Cardiac muscle cell (in vitro differentiated cells and primary cell): Measurements from ENCODE around the gene CCR3. TPM values are rescaled to one million over a fixed set of nuclear protein-coding genes. Genes with fewer than 3 reads are reported as not detected.

Experiments used
- DNase-seq, 2 donors: peaks; one replicate each; pipeline versions ENCODE4 v3.0.0 to v3.0.0-alpha.2; 2010 to 2017; ENCODE audit warnings: low read depth in 1 of 2, low spot score in 1 of 2
- H3K27ac ChIP-seq: fragments of 200-600 bp; sonication (generic); 2 replicates; pipeline ENCODE4 v1.5.1; 2016
- H3K27me3 ChIP-seq: fragments of 200-600 bp; sonication (generic); 2 replicates; pipeline ENCODE4 v1.6.0; 2016; ENCODE audit warnings: control low read depth
- H3K36me3 ChIP-seq: fragments of 200-600 bp; sonication (generic); 2 replicates; pipeline ENCODE4 v1.5.1; 2016; ENCODE audit warnings: control low read depth
- H3K4me1 ChIP-seq: fragments of 200-600 bp; sonication (generic); 2 replicates; pipeline ENCODE4 v1.8.1; 2017; ENCODE audit warnings: low read depth, mild to moderate bottlenecking, mixed run types
- H3K4me3 ChIP-seq: fragments of 200-600 bp; sonication (generic); 2 replicates; pipeline ENCODE4 v1.5.1; 2016; ENCODE audit warnings: mild to moderate bottlenecking
- H3K9me3 ChIP-seq: fragments of 200-600 bp; sonication (generic); 2 replicates; pipeline ENCODE4 v1.5.1; 2017; ENCODE audit warnings: low read depth, mild to moderate bottlenecking, control low read depth
- polyA plus RNA-seq: library from polyadenylated mRNA; unstranded; fragments of >200 nt; fragmentation: Nextera tagmentation; extraction: Ambion mirVana; gene quantifications from 2 replicates; pipeline ENCODE4 v1.2.1, GENCODE V29; 2016
- total RNA-seq: library from RNA; depleted of rRNA; stranded (reverse); fragments of >200 nt; gene quantifications from 2 replicates; pipeline ENCODE4 v1.2.3, GENCODE V29; 2016
- TF ChIP-seq, protein P1 (sequence below): IDR thresholded peaks from 2 replicates; pipeline ENCODE4 v1.5.1; 2012; ENCODE audit warnings: low read depth, mild to moderate bottlenecking, low read length

CCR3 gene
- total and polyA plus RNA-seq, 2 experiments from 2014 or later = not detected

DNA sequence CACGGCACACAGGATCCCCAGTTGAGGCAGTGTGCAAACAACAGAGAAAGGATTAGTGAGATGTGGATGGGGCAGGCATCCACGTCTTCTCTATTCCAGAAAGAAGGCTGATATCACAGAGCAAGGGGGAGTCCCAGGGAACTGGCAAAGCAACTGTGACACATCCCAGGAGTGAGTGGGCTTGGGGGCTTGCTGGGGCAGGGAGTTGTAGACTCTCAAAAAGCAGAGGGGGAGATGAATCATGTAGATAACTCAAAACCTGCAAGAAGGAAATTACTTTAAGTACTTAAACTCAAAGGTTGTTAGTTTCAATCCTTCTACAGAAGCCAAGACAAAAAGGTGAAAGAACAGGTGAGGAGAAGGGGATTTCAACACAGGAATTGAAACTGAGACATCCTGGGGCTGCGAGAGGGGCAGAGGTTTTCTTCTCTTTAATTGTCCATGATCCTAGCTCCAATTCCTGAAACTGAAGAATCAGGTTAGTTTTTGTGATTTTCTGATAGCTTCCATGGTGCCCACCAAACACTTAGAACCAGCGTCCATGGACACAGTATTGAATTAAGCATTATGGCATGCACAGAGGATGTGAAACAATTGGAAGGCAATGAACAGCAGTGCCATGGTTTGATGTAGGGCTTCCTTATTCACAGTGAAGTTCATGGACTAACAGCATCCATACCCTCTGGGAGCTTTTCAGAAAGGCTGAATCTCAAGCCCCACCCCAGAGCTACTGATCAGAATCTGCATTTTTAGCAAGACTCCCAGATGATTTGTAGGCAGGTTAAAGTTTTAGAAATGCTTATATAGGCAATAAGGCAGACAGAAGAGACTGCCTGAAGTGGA, 52.0 kb downstream of the CCR3 start:
- no peak overlapping the region for H3K27ac ChIP-seq
- DNase-seq = no peak
- TF ChIP-seq, protein P1, sequence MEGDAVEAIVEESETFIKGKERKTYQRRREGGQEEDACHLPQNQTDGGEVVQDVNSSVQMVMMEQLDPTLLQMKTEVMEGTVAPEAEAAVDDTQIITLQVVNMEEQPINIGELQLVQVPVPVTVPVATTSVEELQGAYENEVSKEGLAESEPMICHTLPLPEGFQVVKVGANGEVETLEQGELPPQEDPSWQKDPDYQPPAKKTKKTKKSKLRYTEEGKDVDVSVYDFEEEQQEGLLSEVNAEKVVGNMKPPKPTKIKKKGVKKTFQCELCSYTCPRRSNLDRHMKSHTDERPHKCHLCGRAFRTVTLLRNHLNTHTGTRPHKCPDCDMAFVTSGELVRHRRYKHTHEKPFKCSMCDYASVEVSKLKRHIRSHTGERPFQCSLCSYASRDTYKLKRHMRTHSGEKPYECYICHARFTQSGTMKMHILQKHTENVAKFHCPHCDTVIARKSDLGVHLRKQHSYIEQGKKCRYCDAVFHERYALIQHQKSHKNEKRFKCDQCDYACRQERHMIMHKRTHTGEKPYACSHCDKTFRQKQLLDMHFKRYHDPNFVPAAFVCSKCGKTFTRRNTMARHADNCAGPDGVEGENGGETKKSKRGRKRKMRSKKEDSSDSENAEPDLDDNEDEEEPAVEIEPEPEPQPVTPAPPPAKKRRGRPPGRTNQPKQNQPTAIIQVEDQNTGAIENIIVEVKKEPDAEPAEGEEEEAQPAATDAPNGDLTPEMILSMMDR = no peak

DNA sequence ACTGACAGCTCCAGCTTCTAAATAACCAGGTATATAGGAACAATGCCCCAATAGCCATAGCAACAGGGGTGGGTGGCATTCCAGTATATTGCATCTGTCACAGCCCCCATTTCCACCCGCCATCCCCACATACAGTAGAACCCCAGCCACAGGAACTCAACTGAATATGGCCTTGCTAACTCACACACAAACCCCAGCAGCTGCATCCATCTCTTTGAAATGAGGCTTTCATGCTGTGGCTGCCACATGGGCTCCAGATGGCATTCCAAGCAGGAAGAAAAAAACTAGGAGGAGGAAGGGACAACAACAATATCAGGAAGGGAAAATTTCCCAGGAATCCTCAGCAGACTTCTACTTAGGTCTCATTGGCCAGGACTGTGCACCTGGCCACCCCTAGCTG, 54.6 kb downstream of the CCR3 start:
- Histone ChIP-seq H3K9me3 (no peaks in the 10 kb centered on the region), H3K27ac (no peak overlapping the region), H3K36me3 (no peaks in the 10 kb centered on the region), H3K27me3 (no peaks in the 10 kb centered on the region), H3K4me1 (no peaks in the 10 kb centered on the region), H3K4me3 (no peak overlapping the region)
- no peak for DNase-seq
- TF ChIP-seq, protein P1 = no peak

More for the DNA sequence above, 52.0 kb downstream of the CCR3 start:
- H3K4me1 ChIP-seq = no peaks in the 10 kb centered on the region
- H3K9me3 ChIP-seq = no peaks in the 10 kb centered on the region
- no peaks in the 10 kb centered on the region for H3K27me3 ChIP-seq
- no peaks in the 10 kb centered on the region for H3K36me3 ChIP-seq
- no peak overlapping the region for H3K4me3 ChIP-seq

DNA sequence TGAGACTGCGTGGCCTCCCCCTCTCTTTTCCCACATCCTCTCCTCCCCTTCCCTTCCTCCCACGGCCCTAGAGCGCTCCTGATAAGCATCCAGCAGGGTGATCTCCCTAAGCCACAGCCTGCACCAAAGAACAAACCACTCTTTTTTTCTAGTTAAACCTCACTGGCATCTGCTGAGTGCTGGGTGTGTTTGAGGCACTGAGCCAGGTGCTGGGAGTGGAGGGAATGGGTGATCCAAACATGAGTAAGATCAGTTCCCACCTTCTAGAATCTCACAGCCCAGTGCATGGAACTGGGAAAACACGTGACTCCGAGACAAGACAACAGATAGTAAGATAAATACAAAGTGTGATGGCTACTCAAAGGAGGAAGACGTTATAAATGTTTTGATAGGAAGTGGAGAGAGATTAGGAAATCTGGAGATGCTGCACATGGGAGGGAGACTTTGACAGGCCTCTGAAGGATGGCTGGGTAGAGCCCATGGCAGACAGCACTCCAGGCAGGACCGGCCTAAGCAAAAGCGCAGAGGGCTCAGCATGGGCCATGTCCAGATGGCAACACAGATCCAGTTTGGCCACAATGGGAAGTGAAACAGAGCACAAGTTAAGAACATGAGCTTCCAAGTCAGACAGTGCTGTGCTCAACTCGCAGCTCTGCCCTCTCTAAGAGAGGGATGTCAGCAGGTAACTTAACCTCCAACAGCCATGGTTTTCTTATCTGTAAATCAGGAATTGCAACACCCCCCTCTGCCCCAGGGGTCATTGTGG, 55.6 kb downstream of the CCR3 start:
- peak in 1 of 2 donors; percentile 10 for DNase-seq
- TF ChIP-seq, protein P1 = no peak
- Histone ChIP-seq H3K36me3 (no peaks in the 10 kb centered on the region), H3K4me1 (no peaks in the 10 kb centered on the region), H3K9me3 (no peaks in the 10 kb centered on the region), H3K4me3 (no peak overlapping the region), H3K27ac (no peak overlapping the region), H3K27me3 (no peaks in the 10 kb centered on the region)

DNA sequence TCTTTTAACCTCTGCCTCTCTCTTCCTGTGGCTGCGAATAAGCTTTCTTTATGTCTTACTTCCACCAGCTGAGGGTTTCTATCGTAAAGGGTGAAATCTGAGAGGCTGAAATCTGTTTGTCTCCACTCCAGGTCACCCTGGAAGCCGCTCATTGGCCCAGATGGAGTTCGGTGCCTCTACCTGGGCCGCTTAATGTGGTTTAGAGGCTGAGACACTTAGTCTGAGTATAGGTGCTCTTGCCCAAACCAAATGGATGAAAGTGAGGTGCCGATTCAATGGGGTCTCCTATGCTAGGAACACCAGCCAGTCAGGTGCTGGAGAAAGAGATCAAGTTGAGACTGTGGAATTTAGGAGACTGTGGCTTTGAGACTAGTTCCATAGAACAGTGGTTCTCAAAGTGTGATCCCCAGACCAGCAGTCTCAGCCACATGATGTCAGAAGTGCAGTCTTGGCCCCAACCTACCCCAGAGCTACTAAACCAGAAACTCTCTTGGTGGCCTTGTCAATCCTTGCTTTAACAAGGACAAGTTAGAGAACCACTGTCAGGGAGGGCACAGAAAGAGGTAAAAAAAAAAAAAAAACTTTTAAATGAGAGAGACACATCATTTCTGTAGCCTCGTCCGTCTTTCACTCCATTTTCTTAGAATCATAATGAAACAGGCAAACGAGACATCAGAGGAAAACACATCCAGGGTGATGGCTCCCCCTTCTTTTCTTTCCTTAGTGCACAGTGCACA, 56.8 kb downstream of the CCR3 start:
- Histone ChIP-seq H3K27me3 (no peaks in the 10 kb centered on the region), H3K4me1 (no peaks in the 10 kb centered on the region), H3K4me3 (no peak overlapping the region), H3K36me3 (no peaks in the 10 kb centered on the region), H3K27ac (no peak overlapping the region), H3K9me3 (no peaks in the 10 kb centered on the region)
- DNase-seq = no peak
- TF ChIP-seq, protein P1 = no peak
